Natural killer cell treated with Interleukin-12 subunit alpha and Interleukin-12 subunit beta and Interleukin-15 and Interleukin-18, amount 100 ng/mL, for 72 hours (primary cell): Measurements from ENCODE around the gene POLR3E. TPM values are rescaled to one million over a fixed set of nuclear protein-coding genes. Genes with fewer than 3 reads are reported as not detected.
A peak's percentile ranks its signal among the peaks of the same experiment; 100 is the strongest.

Experiments
- ATAC-seq, 2 donors: fragments of 150-1000 bp; cut with Tn5 transposase in 1 of 2; sonication (Bioruptor Pico), chemical (Tn5 transposase) in 1 of 2; 2 replicates each; pipeline ENCODE4 v1.10.0; 2021
- DNase-seq: peaks from one replicate; pipeline ENCODE4 v3.0.0; 2022; ENCODE audit warnings: low spot score
- H3K27ac Mint-ChIP-seq, 2 donors: 1 replicate in 1 of 2; 2 replicates in 1 of 2; pipeline ENCODE4 v1.8.0; 2022; ENCODE audit warnings: mixed read lengths in 2 of 2, mild to moderate bottlenecking in 1 of 2, moderate library complexity in 1 of 2
- H3K27me3 Mint-ChIP-seq, 2 donors: 1 replicate in 1 of 2; 2 replicates in 1 of 2; pipeline ENCODE4 v1.8.0; 2022; ENCODE audit warnings: mixed read lengths in 2 of 2
- H3K36me3 Mint-ChIP-seq: one replicate; pipeline ENCODE4 v1.8.0; 2022; ENCODE audit warnings: mixed read lengths
- H3K4me1 Mint-ChIP-seq, 2 donors: 1 replicate in 1 of 2; 2 replicates in 1 of 2; pipeline ENCODE4 v1.8.0; 2022; ENCODE audit warnings: low read depth in 2 of 2, mixed read lengths in 2 of 2, mild to moderate bottlenecking in 1 of 2
- H3K4me3 Mint-ChIP-seq: one replicate; pipeline ENCODE4 v1.8.0; 2022; ENCODE audit warnings: mixed read lengths
- H3K9me3 Mint-ChIP-seq: 2 replicates; pipeline ENCODE4 v1.8.0; 2022; ENCODE audit warnings: mixed read lengths
- total RNA-seq, 2 donors: library from RNA; stranded (reverse); gene quantifications; one replicate each; pipeline ENCODE4 v1.2.3, GENCODE V29; 2022

Gene POLR3E
- total RNA-seq, 2 donors from 2014 or later, result 54.7 to 114 TPM

DNA sequence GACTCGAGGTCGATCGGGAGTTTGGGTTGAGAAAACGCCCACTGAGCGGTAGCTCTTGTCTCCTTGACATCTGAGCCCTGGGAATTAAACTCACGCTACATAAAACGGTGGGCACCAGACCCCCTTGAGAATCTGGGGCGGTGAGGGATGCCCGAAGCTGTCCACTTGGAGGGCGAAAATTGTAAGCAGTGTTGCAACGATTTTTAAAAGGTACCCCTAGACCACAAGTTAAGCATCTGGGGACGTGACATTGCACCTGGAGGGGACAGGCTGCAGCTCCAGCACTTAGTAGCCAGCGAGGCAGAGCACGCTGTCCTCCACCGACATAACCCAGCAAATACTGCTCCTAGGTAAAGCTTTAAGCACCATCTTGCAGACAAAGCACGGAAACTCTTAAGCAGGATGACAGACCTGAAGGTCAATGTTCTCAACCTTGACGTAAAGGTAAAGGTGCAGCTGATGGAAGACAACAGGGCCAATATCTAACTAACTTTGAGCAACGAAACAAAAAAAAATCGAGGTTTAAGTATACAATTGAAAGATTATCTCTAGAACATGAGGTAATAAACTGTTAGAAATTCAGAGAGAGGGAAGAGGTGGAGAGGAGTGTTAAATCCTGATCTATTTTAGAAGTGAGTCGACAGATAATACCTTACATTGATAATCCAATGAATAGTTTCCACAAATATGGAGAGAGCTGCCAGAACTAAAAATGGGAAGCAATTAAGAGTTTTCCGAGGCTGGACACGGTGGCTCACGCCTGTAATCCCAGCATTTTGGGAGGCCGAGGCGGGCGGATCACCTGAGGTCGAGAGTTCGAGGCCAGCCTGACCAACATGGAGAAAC lies 78.1 kb downstream of the POLR3E start:
- Mint-ChIP-seq H3K4me1 (peaks cover 29 to 32% of the 10 kb centered on the region in 2 donors), H3K36me3 (no peaks in the 10 kb centered on the region), H3K27ac (peak overlapping the region; percentile 71 to 75), H3K9me3 (no peaks in the 10 kb centered on the region), H3K4me3 (peak overlapping the region; percentile 94), H3K27me3 (peaks cover 2 to 6% of the 10 kb centered on the region in 2 donors)
- DNase-seq (no peak), ATAC-seq (no peak)

DNA sequence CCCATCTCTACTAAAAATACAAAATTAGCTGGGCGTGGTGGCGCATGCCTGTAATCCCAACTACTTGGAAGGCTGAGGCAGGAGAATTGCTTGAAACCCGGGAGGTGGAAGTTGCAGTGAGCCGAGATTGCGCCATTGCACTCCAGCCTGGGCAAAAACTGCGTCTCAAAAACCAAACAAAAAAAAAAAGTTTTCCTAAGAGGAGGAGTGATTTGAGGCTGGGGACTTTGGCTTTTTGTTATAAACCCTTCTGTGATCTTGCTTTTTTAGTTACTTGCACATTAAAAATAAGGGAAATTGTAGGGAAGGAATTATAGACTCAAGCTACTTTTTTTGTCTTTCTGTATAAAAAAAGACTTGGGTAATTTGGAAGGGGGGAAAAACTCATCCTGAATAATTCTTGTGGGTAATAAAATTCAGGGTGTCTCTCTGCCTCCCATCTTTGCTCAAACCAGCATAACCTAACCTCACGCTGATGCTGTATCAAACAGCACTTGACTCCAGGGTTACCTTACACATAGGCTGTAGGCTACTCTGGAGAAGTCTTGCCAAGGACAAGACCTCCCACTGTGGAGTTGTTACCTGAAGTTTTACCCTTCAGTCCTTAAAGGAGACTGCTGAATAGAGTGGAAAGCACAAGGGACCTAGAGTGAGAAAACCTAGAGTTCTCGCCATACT lies 78.9 kb downstream of the POLR3E start:
- DNase-seq (no peak), ATAC-seq (no peak)
- Mint-ChIP-seq H3K36me3 (no peaks in the 10 kb centered on the region), H3K4me1 (peaks cover 25 to 32% of the 10 kb centered on the region in 2 donors), H3K27me3 (peaks cover 2 to 6% of the 10 kb centered on the region in 2 donors), H3K4me3 (peak overlapping the region; percentile 94), H3K9me3 (no peaks in the 10 kb centered on the region), H3K27ac (no peak overlapping the region)

- Mint-ChIP-seq H3K9me3 (no peaks in the 10 kb centered on the region), H3K36me3 (no peaks in the 10 kb centered on the region), H3K27me3 (peaks cover 2 to 6% of the 10 kb centered on the region in 2 donors), H3K27ac (no peak overlapping the region), H3K4me1 (peaks cover 6 to 7% of the 10 kb centered on the region in 2 donors), H3K4me3 (no peak overlapping the region)
- ATAC-seq (no peak), DNase-seq (no peak)
These were observed 82.4 kb downstream of the POLR3E start for GRCh38 chr16:22379656-22380055.

DNA sequence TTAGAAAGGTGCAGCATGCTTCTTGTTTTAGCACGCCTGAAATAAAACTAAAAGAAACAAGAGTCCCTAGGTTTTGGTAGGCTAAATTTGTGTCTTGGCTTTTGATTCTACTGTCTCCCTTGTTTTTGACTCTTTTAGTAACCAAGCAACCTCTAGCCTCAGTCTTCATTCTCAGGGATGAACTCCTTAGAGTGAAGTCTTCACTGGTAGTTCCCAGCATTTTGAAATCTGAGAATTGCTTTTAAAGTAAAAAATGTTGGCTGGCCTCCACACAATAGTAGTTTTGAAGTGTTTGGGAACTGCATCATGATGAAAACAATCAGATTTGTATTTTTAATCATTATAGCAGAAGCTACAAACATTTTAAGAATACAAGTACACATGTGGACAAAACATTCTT lies 83.3 kb downstream of the POLR3E start:
- no peak for DNase-seq
- H3K4me3 Mint-ChIP-seq, result no peak overlapping the region
- H3K27ac Mint-ChIP-seq, result no peak overlapping the region
- H3K36me3 Mint-ChIP-seq, result no peaks in the 10 kb centered on the region
- H3K27me3 Mint-ChIP-seq, result peaks cover under 1 to 2% of the 10 kb centered on the region in 2 donors
- no peak for ATAC-seq
- H3K4me1 Mint-ChIP-seq, result peaks cover 0 to 1% of the 10 kb centered on the region in 2 donors
- H3K9me3 Mint-ChIP-seq, result no peaks in the 10 kb centered on the region

DNA sequence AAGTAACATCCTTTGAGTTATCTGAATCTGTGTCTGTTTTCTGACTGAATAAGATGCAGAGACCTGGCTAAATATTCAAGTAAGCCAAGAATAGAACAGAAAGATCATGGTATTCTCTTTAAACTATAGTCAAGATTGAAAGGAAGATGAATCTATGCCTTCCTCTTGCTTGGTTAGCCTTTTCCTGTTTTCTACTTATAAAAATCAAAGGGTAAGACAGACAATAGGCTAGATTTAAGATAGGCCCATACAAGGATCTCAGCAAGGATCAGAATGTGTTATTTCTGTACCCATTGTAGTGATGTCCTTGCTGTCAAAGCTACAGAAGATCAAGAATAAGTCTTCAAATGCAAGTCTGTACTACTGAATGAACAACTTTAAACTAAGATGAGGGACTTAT lies 84.2 kb downstream of the POLR3E start:
- Mint-ChIP-seq H3K4me1 (no peaks in the 10 kb centered on the region), H3K27ac (no peak overlapping the region), H3K4me3 (no peak overlapping the region), H3K27me3 (no peaks in the 10 kb centered on the region), H3K36me3 (no peaks in the 10 kb centered on the region), H3K9me3 (no peaks in the 10 kb centered on the region)
- DNase-seq, result no peak
- ATAC-seq, result no peak

DNA sequence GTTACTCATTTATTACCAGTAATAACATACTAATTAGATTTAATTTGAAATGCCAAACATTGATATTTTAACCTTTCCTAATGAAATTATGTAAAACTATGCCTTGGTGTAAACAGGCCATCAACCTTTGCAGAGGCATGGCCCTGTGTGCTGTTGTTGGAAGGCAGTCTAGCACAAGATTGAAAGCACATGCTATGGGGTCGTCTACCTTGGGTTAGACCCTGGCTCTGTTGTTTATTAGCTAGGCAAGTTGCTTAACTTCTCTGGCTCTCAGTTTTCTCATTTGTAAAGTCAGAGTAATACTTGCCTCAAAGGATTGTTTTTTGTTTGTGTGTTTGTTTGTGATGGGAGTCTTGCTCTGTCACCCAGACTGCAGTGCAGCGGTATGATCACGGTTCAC lies 86.6 kb downstream of the POLR3E start:
- ATAC-seq (no peak), DNase-seq (no peak)
- H3K4me1 Mint-ChIP-seq, result no peaks in the 10 kb centered on the region
- H3K36me3 Mint-ChIP-seq, result no peaks in the 10 kb centered on the region
- no peaks in the 10 kb centered on the region for H3K27me3 Mint-ChIP-seq
- no peaks in the 10 kb centered on the region for H3K9me3 Mint-ChIP-seq
- H3K4me3 Mint-ChIP-seq, result no peak overlapping the region
- H3K27ac Mint-ChIP-seq, result no peak overlapping the region

Other genes with a start within 250 kb of the POLR3E start
- gene VWA3A, start 204.9 kb upstream of the POLR3E start, total RNA-seq, result under 1 TPM in 1 of 2 donors, not detected in 1; 0.67 TPM
- under 1 TPM in 1 of 2 donors, not detected in 1; 0.22 TPM for gene SDR42E2, start 134.9 kb upstream of the POLR3E start, total RNA-seq
- 10 to 100 TPM; 13.7 to 42.6 TPM for gene EEF2K, start 91.1 kb upstream of the POLR3E start, total RNA-seq
- gene CDR2, start 77.2 kb downstream of the POLR3E start, total RNA-seq, result 10 to 100 TPM; 41.5 to 47.6 TPM
- 1,000 to 10,000 TPM in 1 of 2 donors, 100 to 1,000 TPM in 1; 413 to 1,081 TPM for gene NPIPB5, start 213.5 kb downstream of the POLR3E start, total RNA-seq